ENCODE results near the gene S100A7A.

S100A7A gene

GRCh38 chr1:153415850-153416570 lies at the start of gene S100A7A:
TSS of gene S100A7A (plus strand) at chr1:153416520. CDS start at chr1:153418083, 1,563 bp downstream.
- H3K36me3 ChIP-seq (ENCODE audit: insufficient read depth, low read length) = no peaks in the 10 kb centered on the region
- no peaks in the 10 kb centered on the region for H3K27me3 ChIP-seq (ENCODE audit: insufficient read depth, low read length)
- no peak within 1 kb of the TSS for H3K4me3 ChIP-seq (ENCODE audit: low read depth, low read length, poor library complexity, severe bottlenecking)
- TF ChIP-seq EZH2 (IDR thresholded peaks at IDR 0.05; ENCODE audit: borderline replicate concordance, low read length) (no peak), CTCF (IDR thresholded peaks at IDR 0.05; ENCODE audit: low read length) (no peak)
- H3K9ac ChIP-seq (ENCODE audit: low read length) = no peak within 1 kb of the TSS
- H3F3A ChIP-seq (ENCODE audit: insufficient read depth, low read length) = no peaks in the 10 kb centered on the region
- no peaks in the 10 kb centered on the region for H3K79me2 ChIP-seq (ENCODE audit: insufficient read depth, low read length)
- H2AFZ ChIP-seq (ENCODE audit: low read length) = no peak within 1 kb of the TSS
- H3K9me3 ChIP-seq (ENCODE audit: low read length) = no peaks in the 10 kb centered on the region
- no peaks in the 10 kb centered on the region for H4K20me1 ChIP-seq (ENCODE audit: insufficient read depth, low read length)
- no peaks in the 10 kb centered on the region for H3K9me2 ChIP-seq (ENCODE audit: low read depth, low read length)
- H3K27ac ChIP-seq (ENCODE audit: low read depth, low read length, poor library complexity, severe bottlenecking) = no peak within 1 kb of the TSS
- H3K4me1 ChIP-seq (ENCODE audit: insufficient read depth, low read length, severe bottlenecking) = no peaks in the 10 kb centered on the region
- H3K4me2 ChIP-seq (ENCODE audit: low read length) = no peak within 1 kb of the TSS

- Histone ChIP-seq H3F3A (ENCODE audit: insufficient read depth, low read length) (no peaks in the 10 kb centered on the region), H3K4me2 (ENCODE audit: low read length) (no peak overlapping the region), H3K79me2 (ENCODE audit: insufficient read depth, low read length) (no peaks in the 10 kb centered on the region), H3K9ac (ENCODE audit: low read length) (no peak overlapping the region), H3K4me1 (ENCODE audit: insufficient read depth, low read length, severe bottlenecking) (no peaks in the 10 kb centered on the region), H3K27ac (ENCODE audit: low read depth, low read length, poor library complexity, severe bottlenecking) (no peak overlapping the region), H3K27me3 (ENCODE audit: insufficient read depth, low read length) (no peaks in the 10 kb centered on the region), H2AFZ (ENCODE audit: low read length) (no peak overlapping the region), H3K4me3 (ENCODE audit: low read depth, low read length, poor library complexity, severe bottlenecking) (no peak overlapping the region), H3K9me3 (ENCODE audit: low read length) (no peaks in the 10 kb centered on the region), H3K36me3 (ENCODE audit: insufficient read depth, low read length) (no peaks in the 10 kb centered on the region), H3K9me2 (ENCODE audit: low read depth, low read length) (no peaks in the 10 kb centered on the region), H4K20me1 (ENCODE audit: insufficient read depth, low read length) (no peaks in the 10 kb centered on the region)
- TF ChIP-seq CTCF (IDR thresholded peaks at IDR 0.05; ENCODE audit: low read length) (no peak), EZH2 (IDR thresholded peaks at IDR 0.05; ENCODE audit: borderline replicate concordance, low read length) (no peak)
Measured at GRCh38 chr1:153367090-153367489, 49.2 kb upstream of the S100A7A start.

GRCh38 chr1:153368495-153368894 lies 47.8 kb upstream of the S100A7A start:
- Histone ChIP-seq H3K9ac (ENCODE audit: low read length) (no peak overlapping the region), H3K4me1 (ENCODE audit: insufficient read depth, low read length, severe bottlenecking) (no peaks in the 10 kb centered on the region), H4K20me1 (ENCODE audit: insufficient read depth, low read length) (no peaks in the 10 kb centered on the region), H3K27ac (ENCODE audit: low read depth, low read length, poor library complexity, severe bottlenecking) (no peak overlapping the region), H3K9me2 (ENCODE audit: low read depth, low read length) (no peaks in the 10 kb centered on the region), H3K9me3 (ENCODE audit: low read length) (no peaks in the 10 kb centered on the region), H3K4me3 (ENCODE audit: low read depth, low read length, poor library complexity, severe bottlenecking) (no peak overlapping the region), H3K79me2 (ENCODE audit: insufficient read depth, low read length) (no peaks in the 10 kb centered on the region), H3F3A (ENCODE audit: insufficient read depth, low read length) (no peaks in the 10 kb centered on the region), H3K27me3 (ENCODE audit: insufficient read depth, low read length) (no peaks in the 10 kb centered on the region), H3K36me3 (ENCODE audit: insufficient read depth, low read length) (no peaks in the 10 kb centered on the region), H3K4me2 (ENCODE audit: low read length) (no peak overlapping the region), H2AFZ (ENCODE audit: low read length) (no peak overlapping the region)
- TF ChIP-seq CTCF (IDR thresholded peaks at IDR 0.05; ENCODE audit: low read length) (no peak), EZH2 (IDR thresholded peaks at IDR 0.05; ENCODE audit: borderline replicate concordance, low read length) (no peak)
